ENCODE measurements around the gene CHST15. TPM values are rescaled to one million over a fixed set of nuclear protein-coding genes. Genes with fewer than 3 reads are reported as not detected.

The CHST15 gene, protein sequence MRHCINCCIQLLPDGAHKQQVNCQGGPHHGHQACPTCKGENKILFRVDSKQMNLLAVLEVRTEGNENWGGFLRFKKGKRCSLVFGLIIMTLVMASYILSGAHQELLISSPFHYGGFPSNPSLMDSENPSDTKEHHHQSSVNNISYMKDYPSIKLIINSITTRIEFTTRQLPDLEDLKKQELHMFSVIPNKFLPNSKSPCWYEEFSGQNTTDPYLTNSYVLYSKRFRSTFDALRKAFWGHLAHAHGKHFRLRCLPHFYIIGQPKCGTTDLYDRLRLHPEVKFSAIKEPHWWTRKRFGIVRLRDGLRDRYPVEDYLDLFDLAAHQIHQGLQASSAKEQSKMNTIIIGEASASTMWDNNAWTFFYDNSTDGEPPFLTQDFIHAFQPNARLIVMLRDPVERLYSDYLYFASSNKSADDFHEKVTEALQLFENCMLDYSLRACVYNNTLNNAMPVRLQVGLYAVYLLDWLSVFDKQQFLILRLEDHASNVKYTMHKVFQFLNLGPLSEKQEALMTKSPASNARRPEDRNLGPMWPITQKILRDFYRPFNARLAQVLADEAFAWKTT
- 14.7 and 31.5 TPM in 2 replicates for total RNA-seq

DNA sequence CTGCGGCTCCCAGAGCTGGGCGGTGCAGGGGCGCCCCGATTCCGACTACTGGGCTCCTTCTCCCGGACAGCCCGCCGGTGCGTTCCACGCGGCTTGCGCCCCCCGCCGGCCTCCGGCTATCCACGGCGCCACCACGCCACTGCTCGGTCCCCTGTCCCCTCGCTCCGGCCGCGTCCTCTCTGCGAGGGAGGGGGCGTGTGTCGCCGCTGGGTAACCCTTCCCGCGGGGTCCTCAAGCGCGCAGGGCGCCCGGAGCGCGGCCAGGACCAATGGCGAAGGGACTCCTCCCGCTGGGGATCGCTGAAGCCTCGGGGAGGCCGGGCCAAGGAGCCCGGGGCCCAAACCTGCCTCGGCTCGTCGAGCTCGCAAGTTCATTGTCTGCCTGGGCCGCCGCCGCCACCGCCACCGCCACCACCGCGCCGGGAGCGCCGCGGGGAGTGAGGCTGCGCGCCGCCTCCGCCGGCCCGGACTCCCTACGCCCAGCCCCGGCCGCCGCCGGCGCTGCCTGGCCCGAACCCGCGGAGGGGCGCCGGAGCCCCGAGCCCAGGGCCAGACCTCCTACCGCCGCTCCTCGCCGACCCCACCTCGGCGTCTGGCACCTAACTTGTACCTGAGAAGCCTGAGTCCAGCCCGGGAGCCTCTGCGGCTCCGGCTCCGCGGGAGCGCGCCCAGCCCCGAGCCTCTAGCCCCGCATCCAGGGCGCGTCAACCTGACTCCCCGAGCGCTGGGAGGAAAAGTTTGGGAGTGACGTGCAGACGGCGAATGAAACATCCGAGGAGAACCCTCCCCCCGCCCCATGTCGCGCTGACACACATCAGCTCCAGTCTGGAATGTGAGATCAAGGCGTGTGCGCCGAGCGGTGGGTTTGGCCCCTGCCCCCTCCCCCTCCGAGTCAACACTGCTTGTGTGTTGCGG lies at the start of gene CHST15:
TSS of gene CHST15 (minus strand) at position 739 of the 914 bp plus-strand sequence. CDS start 47,386 bp downstream, outside the sequence.

Other genes starting within 250 kb of the CHST15 start
- gene CPXM2, start 201.8 kb downstream of the CHST15 start, total RNA-seq: 0.07 TPM in 1 of 2 replicates, not detected in the other

Data from nasal cavity respiratory epithelium epithelial cell of viscerocranial mucosa (primary cell).